H1 (cell line): ENCODE results near the gene SLX4IP. TPM values are rescaled to one million over a fixed set of nuclear protein-coding genes. Genes with fewer than 3 reads are reported as not detected.

Experiments used
- BACH1 ChIP-seq: IDR thresholded peaks from 2 replicates; pipeline ENCODE4 v1.6.1; 2012; ENCODE audit warnings: low read length, improper control_type of control experiment
- CTBP2 ChIP-seq: IDR thresholded peaks from 2 replicates; pipeline ENCODE4 v1.7.0; 2011; ENCODE audit warnings: borderline replicate concordance, mild to moderate bottlenecking, moderate library complexity, mixed read lengths, low read length; ENCODE audit not compliant: insufficient read depth, insufficient read length
- FOSL1 ChIP-seq: IDR thresholded peaks from 2 replicates; pipeline ENCODE4 v1.6.1; 2011; ENCODE audit warnings: mild to moderate bottlenecking, low read depth, low read length, moderate library complexity; ENCODE audit not compliant: insufficient read depth
- PHF8 ChIP-seq: fragments of 200-600 bp; sonication (generic); conservative IDR thresholded peaks from 2 replicates; pipeline ENCODE4 v1.7.1; 2012; ENCODE audit warnings: low read depth, mild to moderate bottlenecking, inconsistent platforms, low read length, moderate library complexity
- POLR2A ChIP-seq, 2 experiments: IDR thresholded peaks; 1 replicate in 1 of 2; 2 replicates in 1 of 2; pipeline ENCODE4 v1.6.1; 2011; ENCODE audit warnings: low read depth in 2 of 2, low read length in 2 of 2, mild to moderate bottlenecking in 2 of 2; ENCODE audit errors: control extremely low read depth in 1 of 2
- RBBP5 ChIP-seq: IDR thresholded peaks from 2 replicates; pipeline ENCODE4 v1.7.1; 2012; ENCODE audit warnings: low read depth, mild to moderate bottlenecking, inconsistent platforms, low read length, moderate library complexity, borderline replicate concordance
- polyA plus RNA-seq, 7 experiments: library from polyadenylated mRNA; depleted of rRNA in 3 of 7; stranded (reverse) in 5 of 7; unstranded in 2 of 7; fragments of >200 nt in 5 of 7; fragments of 200-250 nt in 2 of 7; gene quantifications; 1 replicate in 5 of 7; 2 replicates in 1 of 7; 4 replicates in 1 of 7; pipeline versions ENCODE4 v1.2.1 to v1.2.3, GENCODE V29; 2011 to 2013; ENCODE audit warnings: missing spikeins in 2 of 7, mixed read lengths in 2 of 7
- total RNA-seq: library from RNA; stranded (reverse); fragmentation: NEBNext Ultra II Directional; extraction: Animal tissue kit (Norgen Biotek cat#: 25700); gene quantifications from 2 replicates; pipeline ENCODE4 v1.2.1, GENCODE V29; 2021
- TF ChIP-seq, protein P1 (sequence below): fragments of 300-600 bp; sonication (generic); IDR thresholded peaks from 2 replicates; pipeline ENCODE4 v1.7.1; 2012; ENCODE audit warnings: low read length, moderate library complexity, mild to moderate bottlenecking, inconsistent platforms; ENCODE audit not compliant: insufficient replicate concordance

SLX4IP gene
- total and polyA plus RNA-seq, 2 of the 8 experiments (the other 6 are each of a cell fraction or from before 2014, with no cell fraction given), result 2.4 to 8.7 TPM

DNA sequence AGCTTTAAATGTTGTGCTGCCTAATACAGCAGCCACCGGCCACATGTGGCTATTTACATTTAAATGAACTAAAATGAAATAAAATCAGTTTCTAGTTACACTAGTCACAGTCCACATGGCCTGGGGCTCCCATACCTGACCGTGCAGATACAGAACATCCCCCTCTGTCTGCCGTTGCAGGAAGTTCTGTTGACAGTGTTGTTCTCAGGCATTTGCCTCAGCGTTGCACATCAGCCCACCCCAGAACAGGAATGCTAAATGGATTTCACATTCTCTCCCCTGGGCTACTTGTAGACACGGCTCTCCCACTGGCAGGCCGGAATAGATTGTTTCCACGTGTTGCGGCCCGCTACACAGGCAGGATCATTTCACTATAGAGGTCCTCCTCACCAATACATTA is 212.4 kb downstream of the SLX4IP start (continued):
- TF ChIP-seq POLR2A (IDR thresholded peaks at IDR 0.05; ENCODE audit: control extremely low read depth in 1 of 2, low read depth in 2 of 2, low read length in 2 of 2) (no peak), BACH1 (no peak), CTBP2 (no peak), PHF8 (no peak), FOSL1 (no peak), RBBP5 (no peak)
- TF ChIP-seq, protein P1, sequence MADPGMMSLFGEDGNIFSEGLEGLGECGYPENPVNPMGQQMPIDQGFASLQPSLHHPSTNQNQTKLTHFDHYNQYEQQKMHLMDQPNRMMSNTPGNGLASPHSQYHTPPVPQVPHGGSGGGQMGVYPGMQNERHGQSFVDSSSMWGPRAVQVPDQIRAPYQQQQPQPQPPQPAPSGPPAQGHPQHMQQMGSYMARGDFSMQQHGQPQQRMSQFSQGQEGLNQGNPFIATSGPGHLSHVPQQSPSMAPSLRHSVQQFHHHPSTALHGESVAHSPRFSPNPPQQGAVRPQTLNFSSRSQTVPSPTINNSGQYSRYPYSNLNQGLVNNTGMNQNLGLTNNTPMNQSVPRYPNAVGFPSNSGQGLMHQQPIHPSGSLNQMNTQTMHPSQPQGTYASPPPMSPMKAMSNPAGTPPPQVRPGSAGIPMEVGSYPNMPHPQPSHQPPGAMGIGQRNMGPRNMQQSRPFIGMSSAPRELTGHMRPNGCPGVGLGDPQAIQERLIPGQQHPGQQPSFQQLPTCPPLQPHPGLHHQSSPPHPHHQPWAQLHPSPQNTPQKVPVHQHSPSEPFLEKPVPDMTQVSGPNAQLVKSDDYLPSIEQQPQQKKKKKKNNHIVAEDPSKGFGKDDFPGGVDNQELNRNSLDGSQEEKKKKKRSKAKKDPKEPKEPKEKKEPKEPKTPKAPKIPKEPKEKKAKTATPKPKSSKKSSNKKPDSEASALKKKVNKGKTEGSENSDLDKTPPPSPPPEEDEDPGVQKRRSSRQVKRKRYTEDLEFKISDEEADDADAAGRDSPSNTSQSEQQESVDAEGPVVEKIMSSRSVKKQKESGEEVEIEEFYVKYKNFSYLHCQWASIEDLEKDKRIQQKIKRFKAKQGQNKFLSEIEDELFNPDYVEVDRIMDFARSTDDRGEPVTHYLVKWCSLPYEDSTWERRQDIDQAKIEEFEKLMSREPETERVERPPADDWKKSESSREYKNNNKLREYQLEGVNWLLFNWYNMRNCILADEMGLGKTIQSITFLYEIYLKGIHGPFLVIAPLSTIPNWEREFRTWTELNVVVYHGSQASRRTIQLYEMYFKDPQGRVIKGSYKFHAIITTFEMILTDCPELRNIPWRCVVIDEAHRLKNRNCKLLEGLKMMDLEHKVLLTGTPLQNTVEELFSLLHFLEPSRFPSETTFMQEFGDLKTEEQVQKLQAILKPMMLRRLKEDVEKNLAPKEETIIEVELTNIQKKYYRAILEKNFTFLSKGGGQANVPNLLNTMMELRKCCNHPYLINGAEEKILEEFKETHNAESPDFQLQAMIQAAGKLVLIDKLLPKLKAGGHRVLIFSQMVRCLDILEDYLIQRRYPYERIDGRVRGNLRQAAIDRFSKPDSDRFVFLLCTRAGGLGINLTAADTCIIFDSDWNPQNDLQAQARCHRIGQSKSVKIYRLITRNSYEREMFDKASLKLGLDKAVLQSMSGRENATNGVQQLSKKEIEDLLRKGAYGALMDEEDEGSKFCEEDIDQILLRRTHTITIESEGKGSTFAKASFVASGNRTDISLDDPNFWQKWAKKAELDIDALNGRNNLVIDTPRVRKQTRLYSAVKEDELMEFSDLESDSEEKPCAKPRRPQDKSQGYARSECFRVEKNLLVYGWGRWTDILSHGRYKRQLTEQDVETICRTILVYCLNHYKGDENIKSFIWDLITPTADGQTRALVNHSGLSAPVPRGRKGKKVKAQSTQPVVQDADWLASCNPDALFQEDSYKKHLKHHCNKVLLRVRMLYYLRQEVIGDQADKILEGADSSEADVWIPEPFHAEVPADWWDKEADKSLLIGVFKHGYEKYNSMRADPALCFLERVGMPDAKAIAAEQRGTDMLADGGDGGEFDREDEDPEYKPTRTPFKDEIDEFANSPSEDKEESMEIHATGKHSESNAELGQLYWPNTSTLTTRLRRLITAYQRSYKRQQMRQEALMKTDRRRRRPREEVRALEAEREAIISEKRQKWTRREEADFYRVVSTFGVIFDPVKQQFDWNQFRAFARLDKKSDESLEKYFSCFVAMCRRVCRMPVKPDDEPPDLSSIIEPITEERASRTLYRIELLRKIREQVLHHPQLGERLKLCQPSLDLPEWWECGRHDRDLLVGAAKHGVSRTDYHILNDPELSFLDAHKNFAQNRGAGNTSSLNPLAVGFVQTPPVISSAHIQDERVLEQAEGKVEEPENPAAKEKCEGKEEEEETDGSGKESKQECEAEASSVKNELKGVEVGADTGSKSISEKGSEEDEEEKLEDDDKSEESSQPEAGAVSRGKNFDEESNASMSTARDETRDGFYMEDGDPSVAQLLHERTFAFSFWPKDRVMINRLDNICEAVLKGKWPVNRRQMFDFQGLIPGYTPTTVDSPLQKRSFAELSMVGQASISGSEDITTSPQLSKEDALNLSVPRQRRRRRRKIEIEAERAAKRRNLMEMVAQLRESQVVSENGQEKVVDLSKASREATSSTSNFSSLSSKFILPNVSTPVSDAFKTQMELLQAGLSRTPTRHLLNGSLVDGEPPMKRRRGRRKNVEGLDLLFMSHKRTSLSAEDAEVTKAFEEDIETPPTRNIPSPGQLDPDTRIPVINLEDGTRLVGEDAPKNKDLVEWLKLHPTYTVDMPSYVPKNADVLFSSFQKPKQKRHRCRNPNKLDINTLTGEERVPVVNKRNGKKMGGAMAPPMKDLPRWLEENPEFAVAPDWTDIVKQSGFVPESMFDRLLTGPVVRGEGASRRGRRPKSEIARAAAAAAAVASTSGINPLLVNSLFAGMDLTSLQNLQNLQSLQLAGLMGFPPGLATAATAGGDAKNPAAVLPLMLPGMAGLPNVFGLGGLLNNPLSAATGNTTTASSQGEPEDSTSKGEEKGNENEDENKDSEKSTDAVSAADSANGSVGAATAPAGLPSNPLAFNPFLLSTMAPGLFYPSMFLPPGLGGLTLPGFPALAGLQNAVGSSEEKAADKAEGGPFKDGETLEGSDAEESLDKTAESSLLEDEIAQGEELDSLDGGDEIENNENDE, result no peak
- TF ChIP-seq, all 59 proteins: peak for 3
